Stomach (tissue), 9 donors: ENCODE data around the gene SNCB. TPM values are rescaled to one million over a fixed set of nuclear protein-coding genes. Genes with fewer than 3 reads are reported as not detected.

Experiments
- DNase-seq, 2 donors: peaks; one replicate each; pipeline versions ENCODE4 v3.0.0 to v3.0.0-alpha.2; 2013 to 2019
- H3K27ac ChIP-seq, 5 donors: fragments of 200-600 bp in 4 of 5; sonication (generic) in 4 of 5; one replicate each; pipeline ENCODE4 v1.5.1; 2013 to 2019; ENCODE audit warnings: mild to moderate bottlenecking in 1 of 5, moderate library complexity in 1 of 5
- H3K27me3 ChIP-seq, 3 donors: fragments of 200-600 bp; sonication (generic); one replicate each; pipeline ENCODE4 v1.5.1; 2017 to 2019; ENCODE audit warnings: mixed run types in 1 of 3
- H3K36me3 ChIP-seq, 4 donors: fragments of 200-600 bp; sonication (generic); 1 replicate in 3 of 4; 2 replicates in 1 of 4; pipeline ENCODE4 v1.5.1; 2016 to 2019
- H3K4me1 ChIP-seq, 4 donors: fragments of 200-600 bp; sonication (generic); one replicate each; pipeline ENCODE4 v1.5.1; 2016 to 2019
- H3K4me3 ChIP-seq, 4 donors: fragments of 200-600 bp; sonication (generic) in 3 of 4; one replicate each; pipeline ENCODE4 v1.5.1; 2016 to 2019; ENCODE audit warnings: mild to moderate bottlenecking in 1 of 4
- H3K9me3 ChIP-seq, 4 donors: fragments of 200-600 bp; sonication (generic); one replicate each; pipeline ENCODE4 v1.5.1; 2016 to 2019
- CTCF ChIP-seq, 7 experiments: fragments of 450-650 bp in 4 of 7; fragments of 200-600 bp in 3 of 7; sonication (generic) in 3 of 7; IDR thresholded peaks; one replicate each; pipeline ENCODE4 v1.5.1; 2016 to 2019; ENCODE audit warnings: antibody characterized with exemption in 7 of 7, control low read depth in 2 of 7, mild to moderate bottlenecking in 1 of 7
- EP300 ChIP-seq: sonication (generic); formaldehyde crosslinking; IDR thresholded peaks from one replicate; pipeline ENCODE4 v1.6.1; 2017; ENCODE audit warnings: antibody characterized with exemption
- POLR2A ChIP-seq, 4 donors: fragments of 450-650 bp; IDR thresholded peaks; one replicate each; pipeline ENCODE4 v1.6.1; 2016; ENCODE audit warnings: antibody characterized with exemption in 4 of 4, control low read depth in 2 of 4, mild to moderate bottlenecking in 1 of 4, moderate library complexity in 1 of 4
- POLR2AphosphoS5 ChIP-seq, 3 donors: sonication (generic); formaldehyde crosslinking; IDR thresholded peaks; one replicate each; pipeline ENCODE4 v1.6.1; 2016; ENCODE audit warnings: antibody characterized with exemption in 3 of 3
- WGBS, 5 donors: extraction: QIAGEN DNeasy Blood & Tissue Kit in 3 of 5; methylation state at CpG; one replicate each; pipeline versions ENCODE4 v1.1.5 to v1.1.7; 2013 to 2018; 5-methylcytosine and 5-hydroxymethylcytosine counted together
- intact Hi-C: fragments of 100-400 bp; cut with DNase I; formaldehyde crosslinking; loops from one replicate; pipeline ENCODE4 v1.15.1; 2023; ENCODE audit warnings: low total_unique reads
- polyA plus RNA-seq, 3 donors: library from polyadenylated mRNA; stranded (reverse); fragments of 200-250 nt; gene quantifications; one replicate each; pipeline ENCODE4 v1.2.3, GENCODE V29; 2013
- total RNA-seq, 5 donors: library from RNA; depleted of rRNA; stranded (reverse); fragments of >200 nt; gene quantifications; one replicate each; pipeline versions ENCODE4 v1.1.0 to v1.2.3, GENCODE V29; 2014 to 2016
- donor health status: healthy with polysubstance abuse.
- donor health status: Bipolar disorder and iron deficiency.
- donor health status: healthy.

The SNCB gene
- total and polyA plus RNA-seq, 8 donors, result not detected

GRCh38 chr5:176677209-176677939 is 47.0 kb upstream of the SNCB start:
- Histone ChIP-seq H3K27me3 (peaks cover 10 to 67% (median 32%) of the 10 kb centered on the region in 3 donors), H3K36me3 (no peaks in the 10 kb centered on the region), H3K4me3 (no peak overlapping the region), H3K27ac (no peak overlapping the region), H3K4me1 (peaks cover 0 to 8% (median 3%) of the 10 kb centered on the region in 4 donors), H3K9me3 (no peaks in the 10 kb centered on the region)
- TF ChIP-seq EP300 (no peak), CTCF (IDR thresholded peaks at IDR 0.05) (no peak), POLR2A (IDR thresholded peaks at IDR 0.05) (no peak), POLR2AphosphoS5 (IDR thresholded peaks at IDR 0.05) (no peak)
- DNase-seq, result no peak
- intact Hi-C loops, result no loop called here
- WGBS, 5 donors, result 66 to 80% (median 71%) methylated on average over 7 to 12 of the region's 12 CpGs

GRCh38 chr5:176676361-176676824 is 46.1 kb upstream of the SNCB start:
- no peaks in the 10 kb centered on the region for H3K36me3 ChIP-seq
- no peak for DNase-seq
- no peaks in the 10 kb centered on the region for H3K9me3 ChIP-seq
- 58 to 68% (median 61%) methylated on average over 10 of the region's 10 CpGs for WGBS, 5 donors
- no peak overlapping the region for H3K27ac ChIP-seq
- intact Hi-C loops, result no loop called here
- TF ChIP-seq EP300 (no peak), POLR2AphosphoS5 (IDR thresholded peaks at IDR 0.05) (no peak), POLR2A (IDR thresholded peaks at IDR 0.05) (no peak), CTCF (IDR thresholded peaks at IDR 0.05) (no peak)
- H3K27me3 ChIP-seq, result peaks cover 10 to 67% (median 37%) of the 10 kb centered on the region in 3 donors
- no peak overlapping the region for H3K4me3 ChIP-seq
- peaks cover 0 to 8% (median 3%) of the 10 kb centered on the region in 4 donors for H3K4me1 ChIP-seq

DNA sequence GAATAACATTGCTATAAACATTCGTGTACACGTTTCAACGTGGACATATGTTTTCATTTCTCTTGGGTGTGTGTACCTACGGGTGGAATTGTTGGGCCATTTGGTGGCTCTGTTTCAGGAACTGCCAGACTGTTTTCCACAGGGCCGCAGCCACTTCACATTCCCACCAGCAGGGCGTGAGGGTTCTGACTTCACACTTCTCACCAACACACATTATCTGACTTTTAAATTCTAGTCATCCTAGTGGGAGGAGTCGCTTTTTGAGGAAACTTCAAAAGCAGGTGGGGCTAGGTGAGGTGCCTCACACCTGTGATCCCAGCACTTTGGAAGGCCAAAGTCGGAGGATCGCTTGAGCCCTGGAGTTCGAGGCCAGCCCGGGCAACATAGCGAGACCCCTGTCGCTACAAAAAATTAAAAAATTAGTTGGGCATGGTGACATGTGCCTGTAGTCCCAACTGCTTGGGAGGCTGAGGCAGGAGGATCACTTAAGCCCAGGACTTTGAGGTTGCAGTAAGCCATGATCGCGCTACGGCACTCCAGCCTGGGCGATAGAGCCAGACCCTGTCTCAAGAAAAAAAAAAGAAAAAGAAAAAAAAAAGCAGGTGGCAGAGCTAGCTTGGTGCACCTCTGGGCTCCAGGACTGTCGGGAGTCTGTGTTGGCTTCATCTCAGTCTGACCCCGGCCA is 45.5 kb upstream of the SNCB start:
- peaks cover 0 to 8% (median 3%) of the 10 kb centered on the region in 4 donors for H3K4me1 ChIP-seq
- H3K9me3 ChIP-seq, result no peaks in the 10 kb centered on the region
- H3K36me3 ChIP-seq, result no peaks in the 10 kb centered on the region
- no peak for TF ChIP-seq EP300
- TF ChIP-seq CTCF (IDR thresholded peaks at IDR 0.05), result peak in 3 of 7 experiments; percentile 9 to 26 (median 17)
- TF ChIP-seq POLR2AphosphoS5 (IDR thresholded peaks at IDR 0.05), result no peak
- no peak for TF ChIP-seq POLR2A (IDR thresholded peaks at IDR 0.05)
- H3K4me3 ChIP-seq, result no peak overlapping the region
- DNase-seq, result peak in 1 of 2 donors; percentile 58
- intact Hi-C loops, result no loop called here
- H3K27ac ChIP-seq, result no peak overlapping the region
- WGBS, 5 donors, result 62 to 68% (median 65%) methylated on average over 19 of the region's 19 CpGs
- peaks cover 10 to 66% (median 34%) of the 10 kb centered on the region in 3 donors for H3K27me3 ChIP-seq

DNA sequence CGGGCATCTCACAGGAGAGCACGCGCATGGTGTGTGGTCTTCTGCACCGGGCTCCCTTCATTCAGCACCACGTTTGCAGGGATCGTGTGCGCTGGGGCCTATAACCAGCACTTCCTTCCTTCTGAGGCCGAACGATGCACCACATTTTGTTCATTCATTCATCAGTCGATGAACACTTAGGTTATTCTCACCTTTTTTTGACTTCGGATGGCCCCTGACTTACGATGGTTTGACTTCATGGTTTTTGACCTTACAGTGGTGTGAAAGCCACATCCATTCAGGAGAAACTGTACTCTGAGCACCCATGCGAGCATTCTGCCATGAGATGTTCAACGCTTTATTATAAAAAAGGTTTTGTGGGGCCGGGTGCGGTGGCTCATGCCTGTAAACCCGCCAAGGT is 44.5 kb upstream of the SNCB start:
- Histone ChIP-seq H3K4me1 (peaks cover 0 to 3% (median under 1%) of the 10 kb centered on the region in 4 donors), H3K27me3 (peaks cover 2 to 66% (median 34%) of the 10 kb centered on the region in 3 donors), H3K27ac (no peak overlapping the region), H3K4me3 (no peak overlapping the region), H3K9me3 (no peaks in the 10 kb centered on the region), H3K36me3 (no peaks in the 10 kb centered on the region)
- TF ChIP-seq CTCF (IDR thresholded peaks at IDR 0.05) (no peak), POLR2AphosphoS5 (IDR thresholded peaks at IDR 0.05) (no peak), POLR2A (IDR thresholded peaks at IDR 0.05) (no peak), EP300 (no peak)
- DNase-seq, result no peak
- intact Hi-C loops, result no loop called here
- WGBS, 5 donors, result 87 to 91% (median 89%) methylated on average over 17 of the region's 17 CpGs
